Measurements from ENCODE around the gene SUMO3. TPM values are rescaled to one million over a fixed set of nuclear protein-coding genes. Genes with fewer than 3 reads are reported as not detected.

Gene SUMO3
- 10 to 100 TPM; 46.1 to 97.6 (median 73.2) TPM for total RNA-seq

GRCh38 chr21:44817914-44818639 is at the start of gene SUMO3:
TSS of gene SUMO3 (minus strand) at chr21:44818062. CDS start at chr21:44817968, 94 bp downstream.
- WGBS, 2 donors, result 1% methylated on average over 53 of the region's 108 CpGs; no CpG with 5 or more reads in 1 of the 2 donors
- DNase-seq (peak; percentile 85 to 98), ATAC-seq (ENCODE audit: low FRiP score in 2 of 2) (peak; percentile 66 to 91)
- Histone ChIP-seq H3K4me1 (peaks cover 16 to 33% (median 24%) of the 10 kb centered on the region in 4 donors), H3K27me3 (no peaks in the 10 kb centered on the region), H3K27ac (peak within 1 kb of the TSS; percentile 93 to 98 (median 95)), H3K4me3 (peak within 1 kb of the TSS; percentile 72 to 82 (median 76)), H3K36me3 (peaks cover 0 to 9% (median 8%) of the 10 kb centered on the region in 4 donors), H3K9me3 (peaks cover 3 to 18% (median 6%) of the 10 kb centered on the region in 4 donors)
- TF ChIP-seq POLR2A (IDR thresholded peaks at IDR 0.05), result peak in 3 of 4 donors; percentile 90 to 98 (median 98)
- TF ChIP-seq EP300 (IDR thresholded peaks at IDR 0.05), result no peak
- TF ChIP-seq POLR2AphosphoS5 (IDR thresholded peaks at IDR 0.05), result peak; percentile 77 to 78
- TF ChIP-seq CTCF (IDR thresholded peaks at IDR 0.05), result peak in 2 of 6 experiments; percentile 21 to 27

GRCh38 chr21:44867464-44867863 is 49.6 kb upstream of the SUMO3 start:
- 88 to 92% methylated on average over 15 of the region's 15 CpGs for WGBS, 2 donors
- DNase-seq, result no peak
- TF ChIP-seq POLR2A (IDR thresholded peaks at IDR 0.05), result no peak
- TF ChIP-seq CTCF (IDR thresholded peaks at IDR 0.05), result no peak
- TF ChIP-seq POLR2AphosphoS5 (IDR thresholded peaks at IDR 0.05), result no peak
- no peak for TF ChIP-seq EP300 (IDR thresholded peaks at IDR 0.05)
- Histone ChIP-seq H3K4me1 (peaks cover 68 to 86% (median 76%) of the 10 kb centered on the region in 4 donors), H3K27ac (peak overlapping the region in 2 of 4 donors; percentile 98), H3K9me3 (no peaks in the 10 kb centered on the region), H3K36me3 (peaks cover 11 to 37% (median 21%) of the 10 kb centered on the region in 4 donors), H3K27me3 (no peaks in the 10 kb centered on the region), H3K4me3 (no peak overlapping the region)
- ATAC-seq (ENCODE audit: low FRiP score in 2 of 2), result no peak

GRCh38 chr21:44866780-44867179 is 48.9 kb upstream of the SUMO3 start:
- H3K27ac ChIP-seq, result peak overlapping the region in 1 of 4 donors; percentile 98
- WGBS, 2 donors, result 77 to 78% methylated on average over 7 of the region's 7 CpGs
- no peaks in the 10 kb centered on the region for H3K9me3 ChIP-seq
- no peak overlapping the region for H3K4me3 ChIP-seq
- H3K4me1 ChIP-seq, result peaks cover 64 to 82% (median 70%) of the 10 kb centered on the region in 4 donors
- ATAC-seq (ENCODE audit: low FRiP score in 2 of 2), result no peak
- TF ChIP-seq CTCF (IDR thresholded peaks at IDR 0.05) (no peak), POLR2A (IDR thresholded peaks at IDR 0.05) (no peak), EP300 (IDR thresholded peaks at IDR 0.05) (no peak), POLR2AphosphoS5 (IDR thresholded peaks at IDR 0.05) (no peak)
- H3K36me3 ChIP-seq, result peaks cover 11 to 41% (median 25%) of the 10 kb centered on the region in 4 donors
- no peak for DNase-seq
- no peaks in the 10 kb centered on the region for H3K27me3 ChIP-seq

GRCh38 chr21:44865561-44866280 is 47.9 kb upstream of the SUMO3 start:
- Histone ChIP-seq H3K9me3 (no peaks in the 10 kb centered on the region), H3K4me1 (peaks cover 54 to 75% (median 60%) of the 10 kb centered on the region in 4 donors), H3K36me3 (peaks cover 11 to 51% (median 34%) of the 10 kb centered on the region in 4 donors), H3K27ac (peak overlapping the region; percentile 28 to 72 (median 46)), H3K27me3 (no peaks in the 10 kb centered on the region), H3K4me3 (no peak overlapping the region)
- WGBS, 2 donors, result 56 to 61% methylated on average over 8 to 12 of the region's 12 CpGs
- ATAC-seq (ENCODE audit: low FRiP score in 2 of 2) (peak; percentile 50 to 51), DNase-seq (peak in 1 of 2 donors; percentile 75)
- no peak for TF ChIP-seq EP300 (IDR thresholded peaks at IDR 0.05)
- peak in 1 of 2 donors; percentile 39 for TF ChIP-seq POLR2AphosphoS5 (IDR thresholded peaks at IDR 0.05)
- TF ChIP-seq POLR2A (IDR thresholded peaks at IDR 0.05), result no peak
